HG02970 (cell line): ENCODE measurements around the gene SLC24A3.

Experiments
- ATAC-seq: cut with Tn5 transposase; IDR thresholded peaks from one replicate; pipeline ENCODE4 v1.9.1; 2021; ENCODE audit warnings: mild to moderate bottlenecking, moderate library complexity, moderate number of reproducible peaks; ENCODE audit not compliant: unreplicated experiment, low FRiP score

SLC24A3 gene

GRCh38 chr20:19300395-19300794, 88.0 kb downstream of the SLC24A3 start:
- ATAC-seq, result no peak

GRCh38 chr20:19301142-19301541, 88.7 kb downstream of the SLC24A3 start:
- no peak for ATAC-seq

- no peak for ATAC-seq
Measured at GRCh38 chr20:19301843-19302242, 89.4 kb downstream of the SLC24A3 start.

- ATAC-seq, result no peak
Measured at GRCh38 chr20:19302714-19303113, 90.3 kb downstream of the SLC24A3 start.

- ATAC-seq, result no peak
Measured at GRCh38 chr20:19304389-19304788, 91.9 kb downstream of the SLC24A3 start.

GRCh38 chr20:19304886-19305415, 92.5 kb downstream of the SLC24A3 start:
- no peak for ATAC-seq

GRCh38 chr20:19308146-19308545, 95.7 kb downstream of the SLC24A3 start:
- no peak for ATAC-seq

GRCh38 chr20:19310541-19310940, 98.1 kb downstream of the SLC24A3 start:
- no peak for ATAC-seq

GRCh38 chr20:19313342-19314069, 101.1 kb downstream of the SLC24A3 start:
- ATAC-seq, result no peak

- no peak for ATAC-seq
Measured at GRCh38 chr20:19314621-19315020, 102.2 kb downstream of the SLC24A3 start.

- no peak for ATAC-seq
Measured at GRCh38 chr20:19317237-19318069, 105.0 kb downstream of the SLC24A3 start.

GRCh38 chr20:19318610-19319009, 106.2 kb downstream of the SLC24A3 start:
- no peak for ATAC-seq

GRCh38 chr20:19320005-19320404, 107.6 kb downstream of the SLC24A3 start:
- ATAC-seq, result no peak

GRCh38 chr20:19321176-19321575, 108.7 kb downstream of the SLC24A3 start:
- ATAC-seq, result no peak

GRCh38 chr20:19322061-19322985, 109.9 kb downstream of the SLC24A3 start:
- no peak for ATAC-seq

GRCh38 chr20:19327401-19327800, 115.0 kb downstream of the SLC24A3 start:
- ATAC-seq, result no peak

- ATAC-seq, result no peak
Measured at GRCh38 chr20:19328676-19329075, 116.2 kb downstream of the SLC24A3 start.

- no peak for ATAC-seq
Measured at GRCh38 chr20:19330038-19330437, 117.6 kb downstream of the SLC24A3 start.

- no peak for ATAC-seq
Measured at GRCh38 chr20:19330731-19331130, 118.3 kb downstream of the SLC24A3 start.

- no peak for ATAC-seq
Measured at GRCh38 chr20:19333563-19333962, 121.1 kb downstream of the SLC24A3 start.
